GM23248 (cell line): ENCODE results near the gene ADAMTSL1. TPM values are rescaled to one million over a fixed set of nuclear protein-coding genes. Genes with fewer than 3 reads are reported as not detected.

ENCODE experiments used
- DNase-seq: peaks from one replicate; pipeline ENCODE4 v3.0.0-alpha.2; 2015
- H2AFZ ChIP-seq: fragments of 200-600 bp; sonication (generic); 2 replicates; pipeline ENCODE4 v1.6.1; 2016; ENCODE audit warnings: antibody characterized with exemption
- H3F3A ChIP-seq: fragments of 200-600 bp; sonication (generic); 2 replicates; pipeline ENCODE4 v1.6.1; 2016; ENCODE audit warnings: mild to moderate bottlenecking, antibody characterized with exemption, mixed run types; ENCODE audit not compliant: insufficient read depth
- H3K27ac ChIP-seq: fragments of 200-600 bp; sonication (generic); 2 replicates; pipeline ENCODE4 v1.5.1; 2016; ENCODE audit warnings: mild to moderate bottlenecking
- H3K27me3 ChIP-seq: fragments of 200-600 bp; sonication (generic); replicated peaks from 2 replicates; pipeline ENCODE4 v1.6.1; 2016; ENCODE audit warnings: mild to moderate bottlenecking; ENCODE audit not compliant: insufficient read depth
- H3K36me3 ChIP-seq: fragments of 200-600 bp; sonication (generic); 2 replicates; pipeline ENCODE4 v1.6.1; 2016; ENCODE audit warnings: low read depth, mild to moderate bottlenecking
- H3K4me1 ChIP-seq: fragments of 200-600 bp; sonication (generic); 2 replicates; pipeline ENCODE4 v1.6.1; 2016; ENCODE audit warnings: mild to moderate bottlenecking; ENCODE audit not compliant: insufficient read depth
- H3K4me2 ChIP-seq: fragments of 200-600 bp; sonication (generic); one replicate; pipeline ENCODE4 v1.6.1; 2016; ENCODE audit warnings: mild to moderate bottlenecking; ENCODE audit not compliant: unreplicated experiment
- H3K4me3 ChIP-seq: fragments of 200-600 bp; sonication (generic); 2 replicates; pipeline ENCODE4 v1.5.1; 2016; ENCODE audit warnings: mild to moderate bottlenecking
- H3K79me2 ChIP-seq: fragments of 200-600 bp; sonication (generic); 2 replicates; pipeline ENCODE4 v1.6.1; 2016; ENCODE audit warnings: mild to moderate bottlenecking; ENCODE audit not compliant: insufficient read depth
- H3K9ac ChIP-seq: fragments of 200-600 bp; sonication (generic); 2 replicates; pipeline ENCODE4 v1.6.1; 2016; ENCODE audit warnings: mild to moderate bottlenecking
- H3K9me2 ChIP-seq: fragments of 200-600 bp; sonication (generic); 2 replicates; pipeline ENCODE4 v1.6.1; 2016; ENCODE audit warnings: mixed run types, mild to moderate bottlenecking, moderate library complexity; ENCODE audit not compliant: insufficient read depth
- H3K9me3 ChIP-seq: fragments of 200-600 bp; sonication (generic); one replicate; pipeline ENCODE4 v1.6.1; 2017; ENCODE audit warnings: low read depth
- H4K20me1 ChIP-seq: fragments of 200-600 bp; sonication (generic); 2 replicates; pipeline ENCODE4 v1.6.0; 2016; ENCODE audit not compliant: insufficient read depth
- EZH2 ChIP-seq: fragments of 200-600 bp; sonication (generic); IDR thresholded peaks from 2 replicates; pipeline ENCODE4 v1.6.1; 2018; ENCODE audit warnings: antibody characterized with exemption, mild to moderate bottlenecking; ENCODE audit not compliant: insufficient read depth, poor library complexity, severe bottlenecking
- EZH2phosphoT487 ChIP-seq: fragments of 200-600 bp; sonication (generic); IDR thresholded peaks from 2 replicates; pipeline ENCODE4 v1.6.1; 2018; ENCODE audit warnings: antibody characterized with exemption, moderate library complexity, mild to moderate bottlenecking, low read depth; ENCODE audit not compliant: insufficient read depth
- WGBS, 2 experiments: methylation state at CpG; one replicate each; pipeline ENCODE4 v1.1.6; 2015 to 2017; ENCODE audit warnings: low lambda C conversion rate in 2 of 2, low coverage in 1 of 2; ENCODE audit errors: missing lambda C conversion rate in 2 of 2; 5-methylcytosine and 5-hydroxymethylcytosine counted together
- in situ Hi-C: fragments of 300-500 bp; cut with MboI; formaldehyde crosslinking; loops from 2 replicates; pipeline ENCODE4 v1.15.0; 2020
- polyA plus RNA-seq: library from polyadenylated mRNA; unstranded; fragments of >200 nt; fragmentation: Nextera tagmentation; extraction: Ambion mirVana; gene quantifications from 2 replicates; pipeline ENCODE4 v1.2.1, GENCODE V29; 2016
- total RNA-seq: library from RNA; depleted of rRNA; stranded (reverse); fragments of >200 nt; shearing (Covaris generic); gene quantifications from 2 replicates; pipeline ENCODE4 v1.2.3, GENCODE V29; 2014

Gene ADAMTSL1
- total and polyA plus RNA-seq, 2 experiments from 2014 or later = 77.0 to 273 TPM

- Histone ChIP-seq H3K4me2 (no peak overlapping the region), H3K9me2 (no peaks in the 10 kb centered on the region), H3K27ac (no peak overlapping the region), H3K36me3 (peaks cover 68% of the 10 kb centered on the region), H3F3A (peaks cover 34% of the 10 kb centered on the region), H3K9ac (no peak overlapping the region), H3K9me3 (no peaks in the 10 kb centered on the region), H4K20me1 (no peaks in the 10 kb centered on the region), H2AFZ (no peak overlapping the region), H3K27me3 (no peaks in the 10 kb centered on the region), H3K4me3 (no peak overlapping the region), H3K79me2 (peaks cover 51% of the 10 kb centered on the region), H3K4me1 (no peaks in the 10 kb centered on the region)
- in situ Hi-C loops = no loop called here
- 73 to 86% methylated on average over 2 of the region's 2 CpGs for WGBS, 2 experiments
- DNase-seq = no peak
- no peak for TF ChIP-seq EZH2phosphoT487
- TF ChIP-seq EZH2 = no peak
Measured at GRCh38 chr9:18778147-18778546, 304.2 kb downstream of the ADAMTSL1 start.

- no peaks in the 10 kb centered on the region for H3K9me3 ChIP-seq
- H3F3A ChIP-seq = peaks cover 34% of the 10 kb centered on the region
- no peak for DNase-seq
- no peak overlapping the region for H3K4me3 ChIP-seq
- H3K4me1 ChIP-seq = no peaks in the 10 kb centered on the region
- H2AFZ ChIP-seq = no peak overlapping the region
- peaks cover 56% of the 10 kb centered on the region for H3K79me2 ChIP-seq
- in situ Hi-C loops = no loop called here
- no peaks in the 10 kb centered on the region for H3K27me3 ChIP-seq
- no peak overlapping the region for H3K4me2 ChIP-seq
- H3K9me2 ChIP-seq = no peaks in the 10 kb centered on the region
- peaks cover 68% of the 10 kb centered on the region for H3K36me3 ChIP-seq
- 97 to 98% methylated on average over 2 of the region's 2 CpGs for WGBS, 2 experiments
- no peak overlapping the region for H3K27ac ChIP-seq
- no peaks in the 10 kb centered on the region for H4K20me1 ChIP-seq
- TF ChIP-seq EZH2 (no peak), EZH2phosphoT487 (no peak)
- no peak overlapping the region for H3K9ac ChIP-seq
Measured at GRCh38 chr9:18778846-18779245, 304.9 kb downstream of the ADAMTSL1 start.

GRCh38 chr9:18783909-18784308 lies 310.0 kb downstream of the ADAMTSL1 start:
- in situ Hi-C loops = no loop called here
- no peak for DNase-seq
- TF ChIP-seq EZH2phosphoT487 = no peak
- H3K27ac ChIP-seq = no peak overlapping the region
- H4K20me1 ChIP-seq = no peaks in the 10 kb centered on the region; the same call in 1 of the 2 replicates
- 81 to 88% methylated on average over 3 of the region's 3 CpGs for WGBS, 2 experiments
- no peak overlapping the region for H3K9ac ChIP-seq
- H3F3A ChIP-seq = peaks cover 53% of the 10 kb centered on the region
- H3K9me2 ChIP-seq = no peaks in the 10 kb centered on the region
- no peaks in the 10 kb centered on the region for H3K9me3 ChIP-seq
- H3K36me3 ChIP-seq = peaks cover 62% of the 10 kb centered on the region
- no peak overlapping the region for H3K4me2 ChIP-seq
- H3K79me2 ChIP-seq = peaks cover 89% of the 10 kb centered on the region
- peaks cover 23% of the 10 kb centered on the region for H3K4me1 ChIP-seq
- H3K27me3 ChIP-seq = no peaks in the 10 kb centered on the region
- no peak overlapping the region for H2AFZ ChIP-seq
- H3K4me3 ChIP-seq = no peak overlapping the region

GRCh38 chr9:18785604-18786003 lies 311.7 kb downstream of the ADAMTSL1 start:
- H4K20me1 ChIP-seq = no peaks in the 10 kb centered on the region; the same call in 1 of the 2 replicates
- no peak overlapping the region for H3K27ac ChIP-seq
- H3K36me3 ChIP-seq = peaks cover 52% of the 10 kb centered on the region
- in situ Hi-C loops = no loop called here
- WGBS, 2 experiments = 83% methylated on average over 2 of the region's 2 CpGs
- H3K27me3 ChIP-seq = no peaks in the 10 kb centered on the region
- no peaks in the 10 kb centered on the region for H3K9me3 ChIP-seq
- no peak for DNase-seq
- H3F3A ChIP-seq = peaks cover 53% of the 10 kb centered on the region
- no peak for TF ChIP-seq EZH2phosphoT487
- no peak for TF ChIP-seq EZH2
- no peak overlapping the region for H2AFZ ChIP-seq
- H3K79me2 ChIP-seq = peaks cover 90% of the 10 kb centered on the region
- no peak overlapping the region for H3K4me2 ChIP-seq
- H3K9me2 ChIP-seq = no peaks in the 10 kb centered on the region
- peaks cover 23% of the 10 kb centered on the region for H3K4me1 ChIP-seq
- no peak overlapping the region for H3K9ac ChIP-seq
- H3K4me3 ChIP-seq = no peak overlapping the region

- no peaks in the 10 kb centered on the region for H3K9me3 ChIP-seq
- peaks cover 23% of the 10 kb centered on the region for H3K4me1 ChIP-seq
- H3F3A ChIP-seq = peaks cover 53% of the 10 kb centered on the region
- no peaks in the 10 kb centered on the region for H3K27me3 ChIP-seq
- no peak overlapping the region for H3K9ac ChIP-seq
- H3K4me2 ChIP-seq = peak overlapping the region; percentile 9
- H3K79me2 ChIP-seq = peaks cover 90% of the 10 kb centered on the region
- H4K20me1 ChIP-seq = no peaks in the 10 kb centered on the region; the same call in 1 of the 2 replicates
- no peaks in the 10 kb centered on the region for H3K9me2 ChIP-seq
- H3K36me3 ChIP-seq = peaks cover 52% of the 10 kb centered on the region
- 69 to 71% methylated on average over 3 of the region's 3 CpGs for WGBS, 2 experiments
- in situ Hi-C loops = no loop called here
- no peak for TF ChIP-seq EZH2
- no peak for TF ChIP-seq EZH2phosphoT487
- DNase-seq = peak; percentile 28
- no peak overlapping the region for H3K4me3 ChIP-seq
- H3K27ac ChIP-seq = no peak overlapping the region
- H2AFZ ChIP-seq = no peak overlapping the region
Measured at GRCh38 chr9:18786196-18786595, 312.2 kb downstream of the ADAMTSL1 start.
